DMS53 (cell line): ENCODE measurements around the gene OR51V1.
"Not testable (repeated sequence)": the region's sequence is repeated elsewhere in the genome, so short reads cannot be mapped to it uniquely, and the experiment has no call there.

Experiments
- DNase-seq: peaks from one replicate; lab custom pipeline; 2025; lab: John Stamatoyannopoulos, UW

OR51V1 gene, protein sequence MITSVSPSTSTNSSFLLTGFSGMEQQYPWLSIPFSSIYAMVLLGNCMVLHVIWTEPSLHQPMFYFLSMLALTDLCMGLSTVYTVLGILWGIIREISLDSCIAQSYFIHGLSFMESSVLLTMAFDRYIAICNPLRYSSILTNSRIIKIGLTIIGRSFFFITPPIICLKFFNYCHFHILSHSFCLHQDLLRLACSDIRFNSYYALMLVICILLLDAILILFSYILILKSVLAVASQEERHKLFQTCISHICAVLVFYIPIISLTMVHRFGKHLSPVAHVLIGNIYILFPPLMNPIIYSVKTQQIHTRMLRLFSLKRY

DNA sequence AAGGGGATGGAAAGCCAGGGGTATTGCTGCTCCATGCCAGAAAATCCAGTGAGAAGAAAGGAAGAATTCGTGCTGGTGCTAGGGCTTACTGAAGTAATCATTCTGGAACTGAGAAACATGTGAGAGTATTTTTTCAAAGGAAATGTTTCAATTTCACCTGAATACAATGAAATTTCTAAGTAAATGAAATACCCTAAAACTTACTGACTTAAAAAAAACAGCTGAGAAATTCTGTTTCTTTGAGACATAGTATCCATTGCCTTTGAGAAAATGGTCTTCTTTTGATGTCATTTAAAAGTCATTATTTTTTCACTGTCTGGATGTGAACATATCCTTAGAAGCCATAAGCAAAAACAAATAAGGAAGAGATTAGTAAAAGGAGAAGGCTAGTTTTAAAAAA, at the start of gene OR51V1:
Gene OR51V1 (minus strand): TSS at position 101 of the 400 bp plus-strand sequence. CDS start 0 bp downstream, at position 101.
- DNase-seq = no peak

DNA sequence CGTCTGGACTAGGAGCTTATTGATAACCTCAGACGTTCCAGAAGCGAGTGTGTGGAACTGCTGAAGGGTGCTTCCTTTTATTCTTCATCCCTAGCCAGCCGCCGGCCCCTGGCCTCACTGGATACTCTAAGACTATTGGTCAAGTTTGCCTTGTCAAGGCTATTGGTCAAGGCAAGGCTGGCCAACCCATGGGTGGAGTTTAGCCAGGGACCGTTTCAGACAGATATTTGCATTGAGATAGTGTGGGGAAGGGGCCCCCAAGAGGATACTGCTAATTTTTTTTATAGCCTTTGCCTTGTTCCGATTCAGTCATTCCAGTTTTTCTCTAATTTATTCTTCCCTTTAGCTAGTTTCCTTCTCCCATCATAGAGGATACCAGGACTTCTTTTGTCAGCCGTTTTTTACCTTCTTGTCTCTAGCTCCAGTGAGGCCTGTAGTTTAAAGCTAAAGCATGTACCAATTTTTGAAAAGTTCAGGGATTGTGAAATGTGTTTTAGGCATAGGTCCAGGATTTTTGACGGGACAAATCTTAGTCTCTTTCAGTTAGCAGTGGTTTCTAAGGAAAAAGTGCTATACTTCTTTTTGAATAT, 49.4 kb upstream of the OR51V1 start, which contains the start of gene HBG1:
Gene HBG1 (minus strand): TSS at position 51 of the 590 bp plus-strand sequence. CDS start 53 bp downstream, outside the sequence.
- not testable (repeated sequence) for DNase-seq

DNA sequence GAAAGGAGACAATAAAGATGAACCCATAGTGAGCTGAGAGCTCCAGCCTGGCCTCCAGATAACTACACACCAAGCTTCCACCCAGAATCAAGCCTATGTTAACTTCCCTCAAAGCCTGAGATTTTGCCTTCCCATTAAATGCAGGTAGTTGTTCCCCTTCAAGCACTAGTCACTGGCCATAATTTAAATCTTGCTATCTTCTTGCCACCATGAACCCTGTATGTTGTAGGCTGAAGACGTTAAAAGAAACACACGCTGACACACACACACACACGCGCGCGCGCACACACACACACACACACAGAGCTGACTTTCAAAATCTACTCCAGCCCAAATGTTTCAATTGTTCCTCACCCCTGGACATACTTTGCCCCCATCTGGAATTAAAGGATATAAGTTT, 48.0 kb upstream of the OR51V1 start:
- not testable (repeated sequence) for DNase-seq

DNA sequence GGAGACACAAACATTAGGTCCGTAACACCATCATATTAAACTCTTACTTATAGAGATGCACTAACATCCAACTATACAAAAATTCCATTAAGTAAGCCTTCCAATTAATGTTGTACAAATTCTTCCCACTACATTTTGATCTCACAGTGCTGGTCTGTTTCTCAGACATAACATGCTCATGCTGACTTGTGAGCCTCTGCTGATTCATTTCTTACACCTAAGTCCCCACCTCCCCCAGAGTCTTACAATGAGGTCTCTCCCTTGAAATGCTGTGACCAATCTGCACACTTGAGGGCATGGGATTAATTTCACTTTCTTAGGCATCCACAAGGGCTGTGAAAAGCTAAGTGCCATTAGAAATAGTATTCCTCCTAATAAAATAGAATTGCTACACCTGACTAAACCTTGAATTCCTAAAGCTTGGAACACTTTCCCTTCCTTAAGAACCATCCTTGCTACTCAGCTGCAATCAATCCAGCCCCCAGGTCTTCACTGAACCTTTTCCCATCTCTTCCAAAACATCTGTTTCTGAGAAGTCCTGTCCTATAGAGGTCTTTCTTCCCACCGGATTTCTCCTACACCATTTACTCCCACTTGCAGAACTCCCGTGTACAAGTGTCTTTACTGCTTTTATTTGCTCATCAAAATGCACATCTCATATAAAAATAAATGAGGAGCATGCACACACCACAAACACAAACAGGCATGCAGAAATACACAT, 47.1 kb upstream of the OR51V1 start:
- no peak for DNase-seq

DNA sequence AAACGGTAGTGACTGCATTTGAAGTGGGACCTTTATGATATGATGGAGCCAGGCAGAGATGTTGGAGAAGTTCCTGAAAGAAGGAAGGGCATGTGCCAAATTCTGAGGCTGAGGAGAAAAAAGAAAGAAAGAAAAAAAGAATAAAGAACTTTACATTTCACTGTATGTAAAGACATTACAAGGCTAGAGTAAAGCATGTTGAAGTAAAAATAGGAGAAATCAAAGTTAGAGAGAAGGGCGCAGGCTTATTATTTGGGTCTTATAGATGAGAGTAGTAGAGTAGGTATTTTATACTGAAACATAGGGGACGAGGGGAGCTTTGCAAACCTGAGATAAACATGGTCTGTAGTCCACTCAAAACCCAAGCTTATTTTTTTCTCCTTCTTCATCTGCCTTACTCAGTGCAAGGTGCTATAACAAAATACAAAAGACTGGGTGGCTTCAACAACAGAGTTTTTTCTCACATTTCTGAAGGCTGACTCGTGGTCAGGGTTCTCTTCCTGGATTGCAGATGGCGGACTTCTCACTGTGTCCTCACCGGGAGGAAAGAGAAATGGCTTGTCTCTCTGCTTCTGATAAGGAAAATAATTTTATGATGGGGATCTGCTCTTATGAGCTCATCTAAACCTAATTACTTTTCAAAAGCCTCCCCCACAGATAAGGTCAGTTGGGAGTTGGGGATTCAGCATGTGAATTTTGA, 46.4 kb upstream of the OR51V1 start:
- DNase-seq = no peak

DNA sequence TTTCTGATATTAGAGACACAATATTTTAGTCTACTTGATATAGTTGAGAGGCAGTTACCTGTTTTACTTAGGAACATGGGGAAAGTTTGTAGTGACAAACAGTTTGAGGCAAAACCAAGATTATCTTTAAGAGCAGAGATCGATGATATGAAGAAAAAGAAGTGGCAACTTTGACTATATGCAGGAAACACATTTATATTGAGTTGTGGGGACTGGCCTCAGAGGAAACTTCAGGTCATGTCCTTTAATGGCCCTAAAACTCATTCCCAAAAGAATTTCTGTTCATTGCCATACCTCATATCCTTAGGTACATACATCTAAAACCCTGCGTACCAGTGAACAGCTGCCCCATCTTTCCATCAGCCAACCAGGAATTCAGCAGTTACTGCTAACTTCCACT, 44.7 kb upstream of the OR51V1 start:
- no peak for DNase-seq

DNA sequence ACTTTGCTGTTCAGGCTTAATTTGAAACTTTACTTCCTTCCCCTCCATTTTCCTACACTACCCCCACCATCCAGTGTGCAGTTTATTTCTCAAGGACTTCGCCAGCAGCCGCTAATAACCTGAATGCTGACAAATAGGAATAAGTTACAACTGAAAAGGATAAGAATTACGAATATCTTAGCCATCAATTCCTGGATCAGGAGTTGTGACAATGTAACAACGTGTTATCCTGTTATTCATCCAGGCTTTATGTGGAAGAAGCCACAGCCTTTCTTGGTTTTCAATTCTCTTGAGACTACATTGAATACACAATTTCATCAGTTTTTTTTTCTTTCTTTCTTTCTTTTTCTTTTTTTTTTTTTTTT, 43.3 kb upstream of the OR51V1 start:
- no peak for DNase-seq

DNA sequence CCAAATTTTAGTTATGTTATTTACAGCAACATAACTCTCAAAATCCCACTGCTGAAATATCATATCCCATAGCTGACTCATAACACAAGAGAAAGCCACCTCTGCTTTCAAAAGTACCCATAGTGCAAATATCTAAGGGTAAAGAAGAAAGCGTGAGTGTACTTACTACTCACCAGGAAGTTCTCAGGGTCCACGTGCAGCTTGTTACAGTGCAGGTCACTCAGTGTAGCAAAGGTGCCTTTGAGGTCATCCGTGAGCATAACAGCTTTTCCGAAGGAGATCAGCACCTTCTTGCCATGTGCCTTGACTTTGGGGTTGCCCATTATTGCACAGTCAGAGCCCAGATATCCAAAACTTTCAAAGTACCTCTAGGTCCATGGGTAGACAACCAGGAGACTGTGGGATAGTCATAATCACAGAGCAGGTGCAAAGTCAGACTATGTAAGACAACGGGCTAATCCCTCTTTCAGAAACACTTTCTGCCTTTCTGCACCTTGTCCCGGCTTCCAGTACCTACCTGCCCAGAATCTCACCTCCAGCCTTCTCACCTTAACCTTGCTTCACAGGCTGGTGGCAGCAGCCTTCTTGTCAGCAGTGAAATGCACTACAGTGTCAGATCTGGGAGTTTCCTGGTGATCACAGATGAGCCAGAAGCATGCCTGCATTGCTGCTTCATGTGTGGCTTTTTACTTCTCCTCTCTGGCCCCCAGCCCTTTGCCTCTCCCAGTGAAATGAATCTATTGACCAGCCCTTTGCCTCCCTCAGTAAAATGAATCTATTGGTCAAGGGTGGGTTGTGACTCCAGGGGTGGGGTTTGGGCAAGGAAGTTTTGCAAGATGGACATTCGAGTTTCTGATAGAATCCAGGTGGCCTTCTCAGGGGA, 42.7 kb upstream of the OR51V1 start:
- no peak for DNase-seq

DNA sequence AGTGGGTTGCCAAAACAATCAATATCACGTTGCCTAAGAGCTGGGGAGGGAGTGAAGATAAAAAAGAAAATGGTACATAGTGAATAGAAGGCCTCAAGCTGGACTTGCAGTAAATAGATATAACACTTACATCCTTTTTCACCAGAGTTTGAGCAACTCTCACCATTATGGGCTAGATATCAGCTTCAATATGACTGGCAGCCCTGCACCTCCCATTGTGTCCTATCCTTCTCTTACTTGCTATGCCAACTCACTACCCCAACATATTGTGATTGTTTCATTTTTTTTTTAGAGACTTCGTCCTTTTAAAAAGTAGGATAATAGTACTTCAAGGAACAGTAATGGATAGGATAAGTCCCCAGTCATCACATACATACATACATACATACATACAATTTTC, 41.7 kb upstream of the OR51V1 start:
- no peak for DNase-seq

DNA sequence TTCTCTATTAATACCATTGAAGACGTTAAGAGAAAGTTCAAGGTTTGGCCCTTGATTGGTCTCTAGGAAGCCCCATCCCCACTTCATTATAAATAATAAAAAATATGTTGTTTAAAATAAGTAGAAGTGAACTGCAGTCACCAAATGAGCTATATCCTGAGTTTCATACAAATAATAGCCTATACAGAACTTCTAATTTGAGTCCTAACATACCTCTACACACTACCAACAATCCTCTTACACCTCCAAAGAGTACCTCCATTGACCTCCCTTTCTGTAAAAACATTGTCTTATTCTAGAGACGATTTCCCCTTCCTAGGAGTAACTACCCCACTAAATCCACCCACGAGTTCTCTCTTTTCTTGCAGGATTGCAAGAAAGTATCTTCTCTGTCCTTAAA, 41.0 kb upstream of the OR51V1 start:
- DNase-seq = no peak

DNA sequence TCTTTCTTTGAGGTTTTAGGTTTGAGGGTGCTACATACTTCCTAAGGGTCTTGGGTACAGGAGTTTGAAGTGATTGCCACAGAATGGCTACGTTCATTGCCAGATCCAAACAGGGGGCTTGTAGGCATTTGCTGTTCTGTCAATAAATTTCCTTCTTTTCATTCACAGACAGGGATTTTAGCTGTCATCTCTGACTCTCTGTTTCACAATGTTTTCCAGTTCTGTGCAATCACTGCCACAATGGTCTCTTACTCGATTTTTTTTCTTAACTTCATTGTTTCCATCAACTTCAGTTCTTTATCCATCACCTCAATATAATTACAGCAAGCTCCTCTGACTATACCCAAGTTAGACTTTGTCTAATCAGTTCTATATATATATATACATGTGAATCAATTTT, 40.0 kb upstream of the OR51V1 start:
- no peak for DNase-seq

DNA sequence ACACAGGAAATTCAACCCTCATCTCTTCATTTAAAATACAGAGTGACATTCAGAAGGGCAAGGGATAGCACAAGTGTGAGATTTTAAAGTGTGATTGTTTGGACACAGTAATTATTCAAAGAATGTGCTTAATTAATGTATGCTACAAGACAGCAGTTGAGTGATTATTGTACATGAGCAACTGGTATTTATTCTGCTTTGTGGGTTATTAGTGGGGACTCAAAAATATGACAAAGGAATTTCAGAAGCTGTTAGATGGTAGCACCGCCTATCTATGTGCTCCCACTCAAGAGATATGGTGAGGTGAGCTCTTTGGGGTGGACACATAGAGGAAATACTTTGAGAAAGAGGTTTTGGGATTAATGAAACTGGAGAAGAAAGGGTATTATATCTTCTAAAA, 39.6 kb upstream of the OR51V1 start:
- DNase-seq = no peak

DNA sequence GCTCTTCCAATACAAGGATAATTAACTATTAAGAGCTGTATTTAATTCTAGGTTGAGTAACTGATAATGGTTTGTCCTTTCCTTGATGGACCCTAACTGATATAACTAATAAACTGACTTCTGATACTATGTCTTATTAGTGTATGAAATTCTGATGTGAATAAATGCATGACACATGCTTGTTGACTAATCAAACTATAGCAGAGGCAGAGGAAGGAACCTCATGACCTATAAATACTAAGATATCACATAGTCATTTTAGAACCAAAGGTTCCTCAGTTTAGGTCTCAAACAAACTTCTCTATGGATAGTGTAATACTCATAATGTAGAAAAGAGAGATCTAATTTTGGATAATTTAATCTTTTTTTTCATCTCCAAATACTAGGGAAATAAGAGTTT, 38.6 kb upstream of the OR51V1 start:
- no peak for DNase-seq

DNA sequence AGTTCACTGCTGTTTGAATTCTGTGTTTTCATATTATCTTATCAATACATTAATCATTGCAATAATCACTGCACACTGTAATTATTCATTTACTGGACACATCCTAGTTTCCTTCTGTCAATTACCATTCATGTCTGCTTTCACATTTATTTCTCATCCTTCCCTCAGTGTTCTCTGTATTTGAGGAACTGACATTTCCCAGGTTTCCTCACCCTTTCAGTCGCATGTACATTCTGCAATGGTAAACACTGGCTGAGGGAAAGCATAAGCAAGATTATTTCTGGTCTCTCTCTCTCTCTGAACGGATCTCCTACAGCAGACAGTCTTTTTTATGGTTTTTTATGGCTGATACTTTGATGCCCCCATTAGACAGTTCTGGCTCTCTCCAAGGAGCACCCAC, 38.0 kb upstream of the OR51V1 start:
- no peak for DNase-seq

DNA sequence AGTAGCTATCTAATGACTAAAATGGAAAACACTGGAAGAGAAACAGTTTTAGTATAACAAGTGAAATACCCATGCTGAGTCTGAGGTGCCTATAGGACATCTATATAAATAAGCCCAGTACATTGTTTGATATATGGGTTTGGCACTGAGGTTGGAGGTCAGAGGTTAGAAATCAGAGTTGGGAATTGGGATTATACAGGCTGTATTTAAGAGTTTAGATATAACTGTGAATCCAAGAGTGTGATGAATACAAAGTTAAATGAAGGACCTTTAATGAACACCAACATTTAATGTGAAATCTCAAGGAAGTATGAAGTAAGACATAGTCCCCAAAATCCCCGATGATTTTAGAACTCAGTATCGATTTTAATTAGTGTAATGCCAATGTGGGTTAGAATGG, 36.9 kb upstream of the OR51V1 start:
- DNase-seq = no peak

DNA sequence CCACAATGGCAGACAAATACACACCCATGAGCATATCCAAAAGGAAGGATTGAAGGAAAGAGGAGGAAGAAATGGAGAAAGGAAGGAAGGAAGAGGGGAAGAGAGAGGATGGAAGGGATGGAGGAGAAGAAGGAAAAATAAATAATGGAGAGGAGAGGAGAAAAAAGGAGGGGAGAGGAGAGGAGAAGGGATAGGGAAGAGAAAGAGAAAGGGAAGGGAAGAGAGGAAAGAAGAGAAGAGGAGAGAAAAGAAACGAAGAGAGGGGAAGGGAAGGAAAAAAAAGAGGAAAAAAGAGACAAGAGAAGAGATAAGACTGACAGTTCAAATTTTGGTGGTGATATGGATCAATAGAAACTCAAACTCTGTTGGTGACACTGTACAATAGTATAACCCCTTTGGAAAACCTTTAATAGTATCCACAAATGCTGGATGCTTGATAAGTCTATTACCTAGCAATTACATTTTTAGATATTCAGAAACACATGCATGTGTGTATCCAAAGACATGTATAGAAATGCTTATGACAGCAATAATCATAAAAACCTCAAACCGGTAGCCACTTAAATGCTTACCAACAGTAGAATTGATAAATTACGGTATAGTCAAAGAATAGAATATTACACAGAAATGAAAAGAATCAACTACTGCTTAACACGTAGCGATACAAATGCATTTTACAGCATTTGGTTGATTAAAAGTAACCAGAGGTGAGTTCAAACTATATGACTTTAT, 35.0 kb upstream of the OR51V1 start:
- no peak for DNase-seq

DNA sequence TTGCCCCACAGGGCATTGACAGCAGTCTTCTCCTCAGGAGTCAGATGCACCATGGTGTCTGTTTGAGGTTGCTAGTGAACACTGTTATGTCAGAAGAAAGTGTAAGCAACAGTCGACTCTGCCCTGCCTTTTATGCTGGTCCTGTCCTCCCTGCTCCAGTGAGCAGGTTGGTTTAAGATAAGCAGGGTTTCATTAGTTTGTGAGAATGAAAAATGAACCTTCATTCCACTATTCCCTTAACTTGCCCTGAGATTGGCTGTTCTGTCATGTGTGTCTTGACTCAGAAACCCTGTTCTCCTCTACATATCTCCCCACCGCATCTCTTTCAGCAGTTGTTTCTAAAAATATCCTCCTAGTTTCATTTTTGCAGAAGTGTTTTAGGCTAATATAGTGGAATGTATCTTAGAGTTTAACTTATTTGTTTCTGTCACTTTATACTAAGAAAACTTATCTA, 33.9 kb upstream of the OR51V1 start, which contains the start of gene HBD:
Gene HBD (minus strand): TSS at position 103 of the 454 bp plus-strand sequence. CDS start 50 bp downstream, at position 53.
- no peak for DNase-seq

DNA sequence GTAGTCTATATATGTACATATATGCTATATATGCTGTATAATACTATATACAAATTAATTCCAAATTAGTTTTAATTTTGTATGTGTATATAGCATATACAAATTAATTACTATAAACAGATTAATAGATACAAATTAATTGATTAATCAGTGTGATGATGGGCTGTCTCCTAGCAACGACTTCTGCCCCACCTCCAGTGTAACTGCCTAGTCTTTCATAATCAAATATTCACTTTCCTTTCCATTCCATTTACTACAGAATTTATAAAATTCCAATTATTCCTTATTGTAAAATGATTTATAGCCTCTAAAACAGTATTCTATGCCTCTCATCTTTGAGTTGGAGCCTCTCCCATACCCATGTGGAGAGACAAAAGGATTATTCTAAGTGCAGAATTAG, 32.8 kb upstream of the OR51V1 start:
- no peak for DNase-seq

DNA sequence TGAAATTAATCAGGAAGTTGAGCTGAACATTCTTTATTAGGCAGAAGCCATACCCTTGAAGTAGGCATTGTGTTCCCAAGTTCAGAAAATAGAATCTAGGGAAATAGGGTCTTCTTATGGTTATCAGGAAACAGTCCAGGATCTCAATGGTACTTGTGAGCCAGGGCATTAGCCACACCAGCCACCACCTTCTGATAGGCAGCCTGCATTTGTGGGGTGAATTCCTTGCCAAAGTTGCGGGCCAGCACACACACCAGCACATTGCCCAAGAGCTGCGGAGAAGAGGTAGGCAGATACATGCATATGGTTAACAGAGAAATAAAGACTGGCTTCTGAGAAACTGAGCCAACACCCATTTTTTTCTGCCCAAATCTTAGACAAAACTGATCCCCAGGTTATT, 32.3 kb upstream of the OR51V1 start:
- no peak for DNase-seq

DNA sequence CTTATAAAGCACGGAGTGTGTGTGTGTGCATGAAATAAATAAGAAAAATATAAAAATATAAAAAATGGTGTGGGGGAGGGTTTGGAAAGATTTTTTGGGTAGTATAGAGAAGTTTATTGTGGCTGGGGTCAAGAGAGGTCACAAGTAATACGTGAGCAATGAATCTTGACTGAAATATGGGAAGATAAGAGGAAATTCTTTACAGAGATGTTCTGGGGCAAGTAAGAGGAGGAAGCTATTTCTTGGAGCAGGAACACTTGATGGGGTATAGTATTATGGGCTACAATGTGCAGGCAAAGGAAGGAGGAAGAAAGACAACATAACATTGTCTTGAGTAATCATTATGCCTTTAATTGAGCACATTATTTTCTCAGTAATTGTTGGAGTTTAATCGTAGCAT, 31.7 kb upstream of the OR51V1 start:
- DNase-seq = no peak

DNA sequence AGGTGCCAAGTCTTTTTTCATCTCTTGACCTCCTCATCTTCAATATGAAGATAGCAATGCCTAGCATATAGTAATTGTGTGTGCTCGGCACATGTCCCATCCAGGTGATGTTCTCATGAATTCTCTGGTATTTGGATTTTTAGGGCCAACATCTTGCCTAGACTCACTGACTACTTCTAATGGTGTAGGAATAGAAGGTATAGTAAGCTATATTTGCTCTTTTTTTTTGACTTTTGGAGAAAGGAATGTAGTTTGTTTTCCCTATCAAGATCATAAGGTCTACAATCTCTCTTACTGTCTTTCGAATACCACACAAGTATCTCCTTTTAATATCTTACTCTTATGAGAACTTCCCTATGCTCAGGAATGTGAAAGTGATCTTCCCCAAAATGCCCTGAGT, 30.6 kb upstream of the OR51V1 start:
- no peak for DNase-seq
